ENCODE data around the gene OR4F17.
"Not testable (repeated sequence)": the region's sequence is repeated elsewhere in the genome, so short reads cannot be mapped to it uniquely, and the experiment has no call there.

Gene OR4F17, protein sequence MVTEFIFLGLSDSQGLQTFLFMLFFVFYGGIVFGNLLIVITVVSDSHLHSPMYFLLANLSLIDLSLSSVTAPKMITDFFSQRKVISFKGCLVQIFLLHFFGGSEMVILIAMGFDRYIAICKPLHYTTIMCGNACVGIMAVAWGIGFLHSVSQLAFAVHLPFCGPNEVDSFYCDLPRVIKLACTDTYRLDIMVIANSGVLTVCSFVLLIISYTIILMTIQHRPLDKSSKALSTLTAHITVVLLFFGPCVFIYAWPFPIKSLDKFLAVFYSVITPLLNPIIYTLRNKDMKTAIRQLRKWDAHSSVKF

DNA sequence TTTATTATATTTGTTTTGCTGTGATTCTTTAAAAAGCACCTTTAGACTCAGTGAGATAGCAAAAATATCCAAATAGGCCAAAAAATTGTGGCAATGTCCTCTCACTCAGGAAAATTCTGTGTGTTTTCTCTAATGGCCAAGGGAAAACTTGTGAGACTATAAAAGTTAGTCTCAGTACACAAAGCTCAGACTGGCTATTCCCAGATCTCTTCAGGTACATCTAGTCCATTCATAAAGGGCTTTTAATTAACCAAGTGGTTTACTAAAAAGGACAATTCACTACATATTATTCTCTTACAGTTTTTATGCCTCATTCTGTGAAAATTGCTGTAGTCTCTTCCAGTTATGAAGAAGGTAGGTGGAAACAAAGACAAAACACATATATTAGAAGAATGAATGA, at the start of gene OR4F17:
Gene OR4F17, plus strand, starts transcription at position 301 of the 400 bp plus-strand sequence. CDS start 3,575 bp downstream, outside the sequence.
- not testable (repeated sequence) for DNase-seq

DNA sequence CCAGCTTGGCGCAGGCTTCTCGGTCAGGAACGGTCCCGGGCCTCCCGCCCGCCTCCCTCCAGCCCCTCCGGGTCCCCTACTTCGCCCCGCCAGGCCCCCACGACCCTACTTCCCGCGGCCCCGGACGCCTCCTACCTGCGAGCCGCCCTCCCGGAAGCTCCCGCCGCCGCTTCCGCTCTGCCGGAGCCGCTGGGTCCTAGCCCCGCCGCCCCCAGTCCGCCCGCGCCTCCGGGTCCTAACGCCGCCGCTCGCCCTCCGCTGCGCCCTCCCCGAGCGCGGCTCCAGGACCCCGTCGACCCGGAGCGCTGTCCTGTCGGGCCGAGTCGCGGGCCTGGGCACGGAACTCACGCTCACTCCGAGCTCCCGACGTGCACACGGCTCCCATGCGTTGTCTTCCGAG, 36.1 kb upstream of the OR4F17 start:
- not testable (repeated sequence) for DNase-seq

DNA sequence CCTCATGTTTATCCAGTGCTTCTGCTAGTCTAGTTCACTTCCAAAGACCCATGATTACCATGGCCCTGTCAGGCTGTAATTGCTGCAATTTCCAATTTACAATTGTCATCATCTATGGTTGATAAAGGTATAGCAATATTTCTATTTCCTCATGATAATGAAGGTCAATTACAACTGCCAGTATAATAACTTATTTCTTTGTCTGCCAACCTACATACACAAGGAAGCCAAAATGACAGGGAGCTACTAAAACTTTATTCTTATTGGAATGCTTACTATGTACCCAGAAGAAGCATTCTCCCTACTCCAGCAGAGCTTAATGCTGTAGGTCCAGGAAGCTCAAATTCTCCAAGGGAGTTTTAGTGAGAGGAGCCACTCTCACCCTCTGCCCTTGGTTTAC, 24.0 kb upstream of the OR4F17 start:
- not testable (repeated sequence) for DNase-seq

DNA sequence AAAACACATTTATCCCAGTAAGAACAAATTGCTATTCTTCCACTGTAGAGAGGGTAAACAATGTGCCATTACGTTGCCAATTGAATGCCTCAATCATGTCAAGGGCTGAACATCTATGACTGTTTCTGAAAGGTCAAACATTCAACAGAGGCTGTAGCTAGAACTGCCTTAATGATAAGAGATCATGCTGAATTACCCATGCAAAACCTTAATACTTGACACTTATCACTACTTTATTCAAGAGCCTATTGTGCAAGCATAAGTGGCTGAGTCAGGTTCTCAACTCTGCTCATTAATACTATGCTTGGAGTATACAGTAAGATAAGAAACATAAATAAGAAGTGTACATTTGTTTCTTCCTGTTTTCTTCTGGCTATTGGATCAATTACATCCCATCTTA, 23.3 kb upstream of the OR4F17 start:
- DNase-seq = not testable (repeated sequence)

DNA sequence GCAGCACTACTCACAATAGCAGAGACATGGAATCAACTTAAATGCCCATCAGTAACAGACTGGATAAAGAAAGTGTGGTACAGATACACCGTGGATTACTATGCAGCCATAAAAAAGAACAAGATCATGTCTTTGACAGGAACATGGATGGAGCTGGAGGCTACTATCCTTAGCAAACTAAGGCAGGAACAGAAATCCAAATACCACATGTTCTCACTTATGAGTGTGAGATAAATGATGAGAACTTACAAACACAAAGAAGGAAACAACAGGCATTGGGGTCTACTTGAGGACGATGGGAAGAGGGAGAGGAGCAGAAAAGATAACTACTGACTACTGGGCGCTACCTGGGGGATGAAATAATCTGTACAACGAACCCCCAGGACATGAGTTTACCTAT, 16.2 kb upstream of the OR4F17 start:
- not testable (repeated sequence) for DNase-seq

DNA sequence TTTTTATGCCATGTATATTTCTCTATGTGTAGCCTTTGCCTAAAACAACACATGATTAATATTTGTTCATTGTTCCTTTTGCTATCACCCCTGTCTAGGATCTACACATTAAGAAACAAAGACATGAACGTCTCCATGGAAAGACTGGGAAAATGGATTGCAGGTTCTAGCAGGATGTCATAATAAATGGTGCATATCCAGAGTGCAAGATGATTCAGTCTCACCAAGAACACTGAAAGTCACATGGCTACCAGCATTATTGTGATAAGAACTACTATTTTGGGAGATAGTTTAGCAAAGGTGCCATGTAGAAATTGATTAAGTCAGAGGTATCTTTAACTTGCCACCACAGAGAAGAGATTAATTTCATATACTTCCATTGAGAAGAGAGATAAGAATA, 12.1 kb upstream of the OR4F17 start:
- DNase-seq = not testable (repeated sequence)

DNA sequence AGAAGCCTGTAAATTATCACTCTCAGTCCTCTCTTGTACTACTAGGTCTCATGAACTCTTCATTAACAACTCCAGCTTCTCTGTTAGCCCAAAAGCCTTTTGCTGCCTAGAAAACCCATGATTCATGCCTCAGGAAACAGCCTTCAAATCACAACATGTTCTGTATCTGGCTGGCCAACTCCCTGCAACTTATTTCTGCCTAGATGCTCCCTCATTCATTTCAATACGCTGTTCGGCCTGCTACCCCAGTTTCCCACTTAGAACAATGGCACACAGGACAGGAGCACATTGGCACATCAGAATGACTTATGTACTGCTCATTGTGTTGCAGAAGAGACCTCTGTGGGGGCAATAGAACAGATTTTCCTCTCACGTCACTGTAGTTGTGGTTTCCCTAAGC, 9.3 kb upstream of the OR4F17 start:
- DNase-seq = not testable (repeated sequence)

DNA sequence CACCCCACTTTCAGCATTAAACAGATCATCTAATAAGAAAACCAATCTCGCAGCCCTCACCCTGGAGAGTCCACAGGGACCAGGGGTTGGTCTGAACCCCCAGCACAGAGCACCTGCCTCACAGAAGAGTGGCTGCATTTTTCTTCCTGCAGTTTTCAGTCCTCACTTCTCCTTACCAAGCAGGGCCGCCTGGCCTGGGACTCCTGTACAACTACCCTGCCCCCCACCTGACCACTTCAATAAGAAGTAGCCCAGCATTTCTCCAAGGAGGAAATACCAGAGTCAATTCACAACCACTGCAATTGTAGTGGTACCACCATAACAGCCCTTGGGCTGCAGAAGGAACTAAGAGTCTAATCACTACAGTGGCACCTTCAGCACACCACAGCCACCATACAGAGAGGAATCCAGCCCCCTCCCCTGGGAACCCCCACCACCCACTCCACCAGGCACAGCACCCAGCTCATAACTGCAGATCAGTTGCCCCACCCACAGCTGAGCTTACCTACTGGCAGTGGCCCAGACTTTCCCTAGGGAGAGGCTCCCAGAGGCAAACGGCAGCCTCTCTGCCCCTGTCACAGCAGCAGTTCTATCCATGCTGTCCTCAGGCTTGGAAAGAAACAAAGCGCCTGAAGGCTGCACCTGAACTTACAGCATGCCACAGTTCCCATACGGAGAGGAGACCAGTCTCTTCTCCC, 13.7 kb downstream of the OR4F17 start:
- not testable (repeated sequence) for DNase-seq

Measured in hippocampal formation (tissue), 2 donors.